ENCODE results near the gene DTWD1.
A peak's percentile ranks its signal among the peaks of the same experiment; 100 is the strongest.
"Not testable (repeated sequence)": the region's sequence is repeated elsewhere in the genome, so short reads cannot be mapped to it uniquely, and the experiment has no call there.

Gene DTWD1, protein sequence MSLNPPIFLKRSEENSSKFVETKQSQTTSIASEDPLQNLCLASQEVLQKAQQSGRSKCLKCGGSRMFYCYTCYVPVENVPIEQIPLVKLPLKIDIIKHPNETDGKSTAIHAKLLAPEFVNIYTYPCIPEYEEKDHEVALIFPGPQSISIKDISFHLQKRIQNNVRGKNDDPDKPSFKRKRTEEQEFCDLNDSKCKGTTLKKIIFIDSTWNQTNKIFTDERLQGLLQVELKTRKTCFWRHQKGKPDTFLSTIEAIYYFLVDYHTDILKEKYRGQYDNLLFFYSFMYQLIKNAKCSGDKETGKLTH

DNA sequence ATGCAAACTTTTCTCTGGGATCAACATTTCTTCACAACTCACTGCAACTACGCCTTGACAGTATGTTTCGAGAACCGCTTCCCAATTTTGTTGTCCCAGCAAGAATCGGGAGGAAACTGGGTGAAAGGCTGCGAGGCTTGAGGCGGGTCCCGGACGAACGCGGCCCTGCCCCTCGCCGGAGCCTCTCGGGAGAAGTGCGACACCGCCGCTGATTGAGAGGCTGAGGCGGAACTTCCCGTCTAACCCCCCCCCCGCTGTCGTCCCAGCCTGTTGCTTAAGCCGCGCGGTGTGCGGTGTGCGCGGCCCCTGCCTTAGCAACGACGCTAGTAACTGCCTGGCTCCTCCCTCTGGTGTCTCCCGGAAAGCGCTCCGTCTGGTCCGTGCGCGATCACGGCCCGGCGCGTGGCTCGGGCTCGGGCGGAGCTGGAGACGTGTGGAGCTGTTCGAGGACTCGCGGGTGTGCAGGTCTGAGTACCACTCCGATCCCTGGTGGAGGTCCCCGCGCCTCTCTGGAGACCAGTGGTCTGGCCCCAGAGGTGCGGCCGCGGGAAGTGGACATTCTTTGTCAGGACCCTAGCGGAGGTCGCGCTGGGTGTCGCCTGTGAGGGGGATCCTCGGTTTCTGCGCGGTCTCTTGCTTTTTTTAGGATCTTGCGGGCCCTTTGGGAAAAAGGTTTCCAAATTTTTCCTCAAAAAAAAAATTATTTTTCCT lies at the start of gene DTWD1, which contains the start of gene FAM227B:
Gene DTWD1 (plus strand): TSS at position 391 of the 711 bp plus-strand sequence. CDS start 4,120 bp downstream, outside the sequence.
Gene FAM227B (minus strand): TSS at position 161 of the 711 bp plus-strand sequence. CDS start 5,647 bp downstream, outside the sequence.
- no peaks in the 10 kb centered on the region for H3K27me3 ChIP-seq (ENCODE audit: insufficient read depth, insufficient read length)
- H3K9ac ChIP-seq (ENCODE audit: insufficient read length, low read depth) = peak within 1 kb of the TSS; percentile 90
- no peak for TF ChIP-seq ZNF274 (IDR thresholded peaks at IDR 0.05; ENCODE audit: low read depth, low read length)
- TF ChIP-seq YY1 (IDR thresholded peaks at IDR 0.05; ENCODE audit: insufficient read depth, insufficient read length) = no peak
- TF ChIP-seq SUZ12 (IDR thresholded peaks at IDR 0.05; ENCODE audit: extremely low read depth, insufficient read depth, insufficient read length) = no peak
- peaks cover 22% of the 10 kb centered on the region for H3K36me3 ChIP-seq (ENCODE audit: insufficient read depth, insufficient read length, low read length)
- peaks cover 33% of the 10 kb centered on the region for H3K9me3 ChIP-seq (ENCODE audit: insufficient read depth, low read length)
- DNase-seq (ENCODE audit: low read depth, low spot score) = peak; percentile 89
- peak within 1 kb of the TSS; percentile 79 for H3K4me3 ChIP-seq (ENCODE audit: insufficient read length, low read depth)
- H3K4me1 ChIP-seq (ENCODE audit: insufficient read depth, insufficient read length) = no peaks in the 10 kb centered on the region

GRCh38 chr15:49573421-49573820 lies 47.4 kb upstream of the DTWD1 start:
- H3K4me1 ChIP-seq (ENCODE audit: insufficient read depth, insufficient read length) = no peaks in the 10 kb centered on the region
- H3K4me3 ChIP-seq (ENCODE audit: insufficient read length, low read depth) = no peak overlapping the region
- H3K27me3 ChIP-seq (ENCODE audit: insufficient read depth, insufficient read length) = no peaks in the 10 kb centered on the region
- DNase-seq (ENCODE audit: low read depth, low spot score) = no peak
- H3K36me3 ChIP-seq (ENCODE audit: insufficient read depth, insufficient read length, low read length) = no peaks in the 10 kb centered on the region
- TF ChIP-seq SUZ12 (IDR thresholded peaks at IDR 0.05; ENCODE audit: extremely low read depth, insufficient read depth, insufficient read length) (no peak), ZNF274 (IDR thresholded peaks at IDR 0.05; ENCODE audit: low read depth, low read length) (no peak), YY1 (IDR thresholded peaks at IDR 0.05; ENCODE audit: insufficient read depth, insufficient read length) (no peak)
- H3K9me3 ChIP-seq (ENCODE audit: insufficient read depth, low read length) = no peaks in the 10 kb centered on the region
- no peak overlapping the region for H3K9ac ChIP-seq (ENCODE audit: insufficient read length, low read depth)

DNA sequence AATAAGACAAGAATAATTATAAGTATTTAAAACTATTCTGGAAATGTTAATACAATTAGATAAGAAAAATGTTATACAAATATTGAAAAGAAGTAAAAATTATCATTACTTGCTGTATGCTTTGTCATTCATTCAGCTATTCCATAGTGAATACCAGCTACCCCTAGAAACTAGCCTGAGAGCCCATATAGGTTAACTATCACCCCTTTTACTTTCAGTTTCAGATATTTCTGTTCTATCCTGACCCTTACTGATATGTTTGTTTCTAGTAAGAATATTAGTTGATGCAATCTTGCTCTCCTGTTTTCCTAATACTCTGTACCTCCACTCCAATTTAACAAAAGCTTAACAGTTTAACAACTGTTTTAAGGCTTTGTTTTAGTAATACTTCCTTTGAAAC lies 31.8 kb upstream of the DTWD1 start:
- no peak overlapping the region for H3K9ac ChIP-seq (ENCODE audit: insufficient read length, low read depth)
- DNase-seq (ENCODE audit: low read depth, low spot score) = no peak
- no peak overlapping the region for H3K4me3 ChIP-seq (ENCODE audit: insufficient read length, low read depth)

DNA sequence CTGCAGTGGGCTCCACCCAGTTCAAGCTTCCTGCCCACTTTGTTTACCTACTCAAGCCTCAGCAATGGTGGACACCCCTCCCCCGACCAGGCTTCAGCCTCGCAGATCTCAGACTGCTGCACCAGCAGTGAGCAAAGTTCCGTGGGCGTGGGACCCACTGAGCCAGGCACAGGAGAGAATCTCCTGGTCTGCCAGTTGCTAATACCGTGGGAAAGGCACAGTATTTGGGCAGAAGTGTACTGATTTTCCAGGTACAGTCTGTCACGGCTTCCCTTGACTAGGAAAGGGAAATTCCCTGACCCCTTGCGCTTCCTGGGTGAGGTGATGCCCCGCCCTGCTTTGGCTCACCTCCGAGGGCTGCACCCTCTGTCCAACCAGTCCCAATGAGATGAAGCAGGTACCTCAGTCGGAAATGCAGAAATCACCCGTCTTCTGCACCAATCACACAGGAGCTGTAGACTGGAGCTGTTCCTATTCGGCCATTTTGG lies 28.0 kb upstream of the DTWD1 start:
- H3K9ac ChIP-seq (ENCODE audit: insufficient read length, low read depth); H3K27me3 ChIP-seq (ENCODE audit: insufficient read depth, insufficient read length); H3K4me3 ChIP-seq (ENCODE audit: insufficient read length, low read depth); H3K9me3 ChIP-seq (ENCODE audit: insufficient read depth, low read length); H3K4me1 ChIP-seq (ENCODE audit: insufficient read depth, insufficient read length); H3K36me3 ChIP-seq (ENCODE audit: insufficient read depth, insufficient read length, low read length); DNase-seq (ENCODE audit: low read depth, low spot score): not testable (repeated sequence)

More for the DNA sequence above, 31.8 kb upstream of the DTWD1 start:
- no peaks in the 10 kb centered on the region for H3K36me3 ChIP-seq (ENCODE audit: insufficient read depth, insufficient read length, low read length)
- H3K4me1 ChIP-seq (ENCODE audit: insufficient read depth, insufficient read length) = no peaks in the 10 kb centered on the region
- no peak for TF ChIP-seq YY1 (IDR thresholded peaks at IDR 0.05; ENCODE audit: insufficient read depth, insufficient read length)
- TF ChIP-seq SUZ12 (IDR thresholded peaks at IDR 0.05; ENCODE audit: extremely low read depth, insufficient read depth, insufficient read length) = no peak
- no peak for TF ChIP-seq ZNF274 (IDR thresholded peaks at IDR 0.05; ENCODE audit: low read depth, low read length)
- no peaks in the 10 kb centered on the region for H3K27me3 ChIP-seq (ENCODE audit: insufficient read depth, insufficient read length)
- no peaks in the 10 kb centered on the region for H3K9me3 ChIP-seq (ENCODE audit: insufficient read depth, low read length)

- H3K36me3 ChIP-seq (ENCODE audit: insufficient read depth, insufficient read length, low read length) = no peaks in the 10 kb centered on the region
- DNase-seq (ENCODE audit: low read depth, low spot score) = no peak
- H3K4me3 ChIP-seq (ENCODE audit: insufficient read length, low read depth) = no peak overlapping the region
- no peak overlapping the region for H3K9ac ChIP-seq (ENCODE audit: insufficient read length, low read depth)
- TF ChIP-seq YY1 (IDR thresholded peaks at IDR 0.05; ENCODE audit: insufficient read depth, insufficient read length) (no peak), SUZ12 (IDR thresholded peaks at IDR 0.05; ENCODE audit: extremely low read depth, insufficient read depth, insufficient read length) (no peak), ZNF274 (IDR thresholded peaks at IDR 0.05; ENCODE audit: low read depth, low read length) (no peak)
- no peaks in the 10 kb centered on the region for H3K27me3 ChIP-seq (ENCODE audit: insufficient read depth, insufficient read length)
- H3K9me3 ChIP-seq (ENCODE audit: insufficient read depth, low read length) = no peaks in the 10 kb centered on the region
- H3K4me1 ChIP-seq (ENCODE audit: insufficient read depth, insufficient read length) = no peaks in the 10 kb centered on the region
Observed at GRCh38 chr15:49604625-49605409, 16.0 kb upstream of the DTWD1 start.

DNA sequence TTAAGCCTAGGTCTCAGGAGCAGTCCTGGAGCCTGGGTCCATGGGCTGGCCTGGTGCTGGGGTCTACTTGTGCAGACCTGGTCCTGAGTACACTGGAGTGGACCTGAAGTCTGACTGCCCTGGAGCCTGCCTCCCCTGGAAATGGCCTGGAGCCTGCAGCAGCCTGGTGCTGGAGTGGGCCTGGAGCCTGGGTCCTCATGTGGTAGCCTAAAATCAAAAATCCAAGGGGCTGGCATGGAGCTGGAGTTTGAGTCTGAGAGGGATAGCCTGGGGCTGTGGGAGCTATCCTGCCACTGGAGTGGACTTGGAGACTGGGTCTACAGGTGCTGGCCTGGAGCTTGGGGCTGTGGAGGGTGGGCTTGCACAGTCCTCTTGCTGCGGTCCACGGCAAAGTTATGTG lies 15.3 kb upstream of the DTWD1 start:
- H3K4me3 ChIP-seq (ENCODE audit: insufficient read length, low read depth) = no peak overlapping the region
- no peaks in the 10 kb centered on the region for H3K9me3 ChIP-seq (ENCODE audit: insufficient read depth, low read length)
- TF ChIP-seq SUZ12 (IDR thresholded peaks at IDR 0.05; ENCODE audit: extremely low read depth, insufficient read depth, insufficient read length) (no peak), ZNF274 (IDR thresholded peaks at IDR 0.05; ENCODE audit: low read depth, low read length) (no peak), YY1 (IDR thresholded peaks at IDR 0.05; ENCODE audit: insufficient read depth, insufficient read length) (no peak)
- no peaks in the 10 kb centered on the region for H3K27me3 ChIP-seq (ENCODE audit: insufficient read depth, insufficient read length)
- DNase-seq (ENCODE audit: low read depth, low spot score) = no peak
- H3K4me1 ChIP-seq (ENCODE audit: insufficient read depth, insufficient read length) = no peaks in the 10 kb centered on the region
- H3K9ac ChIP-seq (ENCODE audit: insufficient read length, low read depth) = no peak overlapping the region
- no peaks in the 10 kb centered on the region for H3K36me3 ChIP-seq (ENCODE audit: insufficient read depth, insufficient read length, low read length)

DNA sequence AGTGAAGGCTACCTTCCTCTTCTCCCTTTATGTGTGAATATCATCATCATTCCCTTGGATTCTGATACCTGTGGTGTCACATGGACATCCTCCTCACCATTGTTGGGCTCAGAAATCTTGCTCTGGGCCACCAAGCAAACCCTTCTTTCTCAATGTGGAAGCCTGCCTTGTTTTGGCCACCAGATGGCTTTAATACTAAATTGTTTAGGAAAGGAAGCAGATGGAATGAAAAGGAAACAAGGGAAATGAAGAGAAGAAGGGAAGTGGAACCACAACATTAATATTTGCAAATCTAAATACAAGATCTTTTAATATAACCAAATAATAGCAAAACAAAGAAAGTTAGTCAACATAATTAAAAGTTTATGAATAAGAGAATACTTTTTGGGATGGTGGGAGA lies 14.3 kb upstream of the DTWD1 start:
- TF ChIP-seq SUZ12 (IDR thresholded peaks at IDR 0.05; ENCODE audit: extremely low read depth, insufficient read depth, insufficient read length) (no peak), YY1 (IDR thresholded peaks at IDR 0.05; ENCODE audit: insufficient read depth, insufficient read length) (no peak), ZNF274 (IDR thresholded peaks at IDR 0.05; ENCODE audit: low read depth, low read length) (no peak)
- Histone ChIP-seq H3K9me3 (ENCODE audit: insufficient read depth, low read length) (no peaks in the 10 kb centered on the region), H3K4me3 (ENCODE audit: insufficient read length, low read depth) (no peak overlapping the region), H3K36me3 (ENCODE audit: insufficient read depth, insufficient read length, low read length) (no peaks in the 10 kb centered on the region), H3K4me1 (ENCODE audit: insufficient read depth, insufficient read length) (no peaks in the 10 kb centered on the region), H3K9ac (ENCODE audit: insufficient read length, low read depth) (no peak overlapping the region), H3K27me3 (ENCODE audit: insufficient read depth, insufficient read length) (no peaks in the 10 kb centered on the region)
- DNase-seq (ENCODE audit: low read depth, low spot score) = no peak

All from NT2/D1 (cell line).